ENCODE measurements around the gene IGFL1.
"Not testable (repeated sequence)": the region's sequence is repeated elsewhere in the genome, so short reads cannot be mapped to it uniquely, and the experiment has no call there.

IGFL1 gene

DNA sequence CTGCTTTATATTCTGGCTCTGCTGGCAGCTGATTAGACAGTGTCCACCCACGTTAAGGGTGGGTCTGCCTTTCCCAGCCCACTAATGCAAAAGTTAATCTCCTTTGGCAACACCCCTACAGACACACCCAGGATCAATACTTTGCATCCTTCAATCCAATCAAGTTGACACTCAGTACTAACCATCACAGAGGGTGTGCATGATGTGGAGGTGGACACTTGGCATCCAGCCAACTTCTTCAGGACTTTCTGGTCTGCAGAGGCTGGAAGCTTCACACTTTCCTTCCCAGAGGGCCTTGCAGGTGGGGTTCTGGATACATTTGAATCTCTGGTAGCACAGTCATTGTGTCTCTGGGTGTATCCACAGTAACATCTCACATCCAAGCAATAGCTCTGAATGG, 18.9 kb upstream of the IGFL1 start:
- Histone ChIP-seq H2AFZ (ENCODE audit: low read length) (no peak overlapping the region), H3K36me3 (ENCODE audit: insufficient read depth, low read length) (no peaks in the 10 kb centered on the region), H3K4me3 (ENCODE audit: low read depth, low read length, poor library complexity, severe bottlenecking) (no peak overlapping the region), H3K9me2 (ENCODE audit: low read depth, low read length) (no peaks in the 10 kb centered on the region), H3K9me3 (ENCODE audit: low read length) (no peaks in the 10 kb centered on the region), H3K27me3 (ENCODE audit: insufficient read depth, low read length) (no peaks in the 10 kb centered on the region; the same call in 1 of the 2 replicates), H3K4me1 (ENCODE audit: insufficient read depth, low read length, severe bottlenecking) (no peaks in the 10 kb centered on the region), H3K4me2 (ENCODE audit: low read length) (no peak overlapping the region), H3K9ac (ENCODE audit: low read length) (no peak overlapping the region), H3K79me2 (ENCODE audit: insufficient read depth, low read length) (no peaks in the 10 kb centered on the region), H3K27ac (ENCODE audit: low read depth, low read length, poor library complexity, severe bottlenecking) (no peak overlapping the region), H4K20me1 (ENCODE audit: insufficient read depth, low read length) (no peaks in the 10 kb centered on the region), H3F3A (ENCODE audit: insufficient read depth, low read length) (no peaks in the 10 kb centered on the region)
- no peak for TF ChIP-seq EZH2 (IDR thresholded peaks at IDR 0.05; ENCODE audit: borderline replicate concordance, low read length)
- TF ChIP-seq CTCF (IDR thresholded peaks at IDR 0.05; ENCODE audit: low read length) = no peak

GRCh38 chr19:46211201-46211881, 18.2 kb upstream of the IGFL1 start:
- Histone ChIP-seq H3K9me3 (ENCODE audit: low read length) (no peaks in the 10 kb centered on the region), H3K79me2 (ENCODE audit: insufficient read depth, low read length) (no peaks in the 10 kb centered on the region), H3K9me2 (ENCODE audit: low read depth, low read length) (no peaks in the 10 kb centered on the region), H3K9ac (ENCODE audit: low read length) (no peak overlapping the region), H4K20me1 (ENCODE audit: insufficient read depth, low read length) (no peaks in the 10 kb centered on the region), H3K4me2 (ENCODE audit: low read length) (no peak overlapping the region), H2AFZ (ENCODE audit: low read length) (no peak overlapping the region), H3F3A (ENCODE audit: insufficient read depth, low read length) (no peaks in the 10 kb centered on the region), H3K4me3 (ENCODE audit: low read depth, low read length, poor library complexity, severe bottlenecking) (no peak overlapping the region), H3K27me3 (ENCODE audit: insufficient read depth, low read length) (no peaks in the 10 kb centered on the region), H3K27ac (ENCODE audit: low read depth, low read length, poor library complexity, severe bottlenecking) (no peak overlapping the region), H3K36me3 (ENCODE audit: insufficient read depth, low read length) (no peaks in the 10 kb centered on the region), H3K4me1 (ENCODE audit: insufficient read depth, low read length, severe bottlenecking) (no peaks in the 10 kb centered on the region)
- TF ChIP-seq EZH2 (IDR thresholded peaks at IDR 0.05; ENCODE audit: borderline replicate concordance, low read length) = no peak
- no peak for TF ChIP-seq CTCF (IDR thresholded peaks at IDR 0.05; ENCODE audit: low read length)

- H3K4me1 ChIP-seq (ENCODE audit: insufficient read depth, low read length, severe bottlenecking); H3K27me3 ChIP-seq (ENCODE audit: insufficient read depth, low read length); H3K79me2 ChIP-seq (ENCODE audit: insufficient read depth, low read length); H3F3A ChIP-seq (ENCODE audit: insufficient read depth, low read length); H3K4me3 ChIP-seq (ENCODE audit: low read depth, low read length, poor library complexity, severe bottlenecking); H3K9me3 ChIP-seq (ENCODE audit: low read length); H2AFZ ChIP-seq (ENCODE audit: low read length); H3K36me3 ChIP-seq (ENCODE audit: insufficient read depth, low read length); H3K4me2 ChIP-seq (ENCODE audit: low read length); H4K20me1 ChIP-seq (ENCODE audit: insufficient read depth, low read length); H3K9me2 ChIP-seq (ENCODE audit: low read depth, low read length); H3K27ac ChIP-seq (ENCODE audit: low read depth, low read length, poor library complexity, severe bottlenecking); H3K9ac ChIP-seq (ENCODE audit: low read length): not testable (repeated sequence)
Measured at GRCh38 chr19:46212592-46212991, 16.9 kb upstream of the IGFL1 start.

DNA sequence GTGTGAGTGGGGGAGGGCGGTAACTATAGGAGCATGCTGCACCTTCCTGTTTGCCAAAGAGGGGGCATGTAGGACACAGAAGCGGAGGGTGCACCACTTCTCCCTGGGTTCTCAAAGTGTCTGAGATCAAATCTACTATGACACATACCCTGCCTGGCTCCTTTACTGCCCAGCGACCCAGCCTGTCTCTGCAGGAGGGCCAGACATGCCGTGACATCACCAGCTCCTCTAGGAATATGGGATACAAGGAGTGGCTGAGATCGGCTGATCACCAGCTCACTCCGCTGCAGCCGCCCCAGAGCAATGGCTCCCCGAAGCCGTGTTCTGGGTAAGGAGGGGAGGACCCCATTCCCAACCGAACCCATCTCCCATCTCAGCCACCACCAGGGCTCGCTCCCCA, 16.4 kb upstream of the IGFL1 start:
- no peak overlapping the region for H3K4me2 ChIP-seq (ENCODE audit: low read length)
- H3K27ac ChIP-seq (ENCODE audit: low read depth, low read length, poor library complexity, severe bottlenecking) = no peak overlapping the region
- no peaks in the 10 kb centered on the region for H3K79me2 ChIP-seq (ENCODE audit: insufficient read depth, low read length)
- H3K9me2 ChIP-seq (ENCODE audit: low read depth, low read length) = no peaks in the 10 kb centered on the region
- no peaks in the 10 kb centered on the region for H3K27me3 ChIP-seq (ENCODE audit: insufficient read depth, low read length)
- H3K4me3 ChIP-seq (ENCODE audit: low read depth, low read length, poor library complexity, severe bottlenecking) = no peak overlapping the region
- no peaks in the 10 kb centered on the region for H4K20me1 ChIP-seq (ENCODE audit: insufficient read depth, low read length)
- H3K36me3 ChIP-seq (ENCODE audit: insufficient read depth, low read length) = no peaks in the 10 kb centered on the region
- H3F3A ChIP-seq (ENCODE audit: insufficient read depth, low read length) = no peaks in the 10 kb centered on the region
- TF ChIP-seq CTCF (IDR thresholded peaks at IDR 0.05; ENCODE audit: low read length) = no peak
- TF ChIP-seq EZH2 (IDR thresholded peaks at IDR 0.05; ENCODE audit: borderline replicate concordance, low read length) = no peak
- H3K4me1 ChIP-seq (ENCODE audit: insufficient read depth, low read length, severe bottlenecking) = no peaks in the 10 kb centered on the region
- no peak overlapping the region for H2AFZ ChIP-seq (ENCODE audit: low read length)
- no peaks in the 10 kb centered on the region for H3K9me3 ChIP-seq (ENCODE audit: low read length)
- H3K9ac ChIP-seq (ENCODE audit: low read length) = no peak overlapping the region

Data from OCI-LY1 (cell line).